ENCODE measurements around the gene SLC1A1.

GRCh38 chr9:4594994-4595393 is 104.7 kb downstream of the SLC1A1 start:
- TF ChIP-seq, protein P1, sequence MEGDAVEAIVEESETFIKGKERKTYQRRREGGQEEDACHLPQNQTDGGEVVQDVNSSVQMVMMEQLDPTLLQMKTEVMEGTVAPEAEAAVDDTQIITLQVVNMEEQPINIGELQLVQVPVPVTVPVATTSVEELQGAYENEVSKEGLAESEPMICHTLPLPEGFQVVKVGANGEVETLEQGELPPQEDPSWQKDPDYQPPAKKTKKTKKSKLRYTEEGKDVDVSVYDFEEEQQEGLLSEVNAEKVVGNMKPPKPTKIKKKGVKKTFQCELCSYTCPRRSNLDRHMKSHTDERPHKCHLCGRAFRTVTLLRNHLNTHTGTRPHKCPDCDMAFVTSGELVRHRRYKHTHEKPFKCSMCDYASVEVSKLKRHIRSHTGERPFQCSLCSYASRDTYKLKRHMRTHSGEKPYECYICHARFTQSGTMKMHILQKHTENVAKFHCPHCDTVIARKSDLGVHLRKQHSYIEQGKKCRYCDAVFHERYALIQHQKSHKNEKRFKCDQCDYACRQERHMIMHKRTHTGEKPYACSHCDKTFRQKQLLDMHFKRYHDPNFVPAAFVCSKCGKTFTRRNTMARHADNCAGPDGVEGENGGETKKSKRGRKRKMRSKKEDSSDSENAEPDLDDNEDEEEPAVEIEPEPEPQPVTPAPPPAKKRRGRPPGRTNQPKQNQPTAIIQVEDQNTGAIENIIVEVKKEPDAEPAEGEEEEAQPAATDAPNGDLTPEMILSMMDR (conservative IDR thresholded peaks at IDR 0.05; ENCODE audit: low read depth, low read length): no peak
- TF ChIP-seq EZH2 (IDR thresholded peaks at IDR 0.05; ENCODE audit: low read length, unreplicated experiment) (no peak), EZH2phosphoT487 (IDR thresholded peaks at IDR 0.05; ENCODE audit: borderline replicate concordance, low read length) (no peak)
